Keratinocyte (primary cell): Measurements from ENCODE around the gene TFRC.
"Not testable (repeated sequence)": the region's sequence is repeated elsewhere in the genome, so short reads cannot be mapped to it uniquely, and the experiment has no call there.

Source experiments
- EZH2 ChIP-seq: IDR thresholded peaks from one replicate; pipeline ENCODE4 v1.6.1; 2012; ENCODE audit warnings: inconsistent platforms, mild to moderate bottlenecking, low read length, moderate library complexity
- TF ChIP-seq, protein P1 (sequence below), 3 experiments: IDR thresholded peaks in 1 of 3; conservative IDR thresholded peaks in 1 of 3; optimal IDR thresholded peaks in 1 of 3; 2 replicates in 2 of 3; 3 replicates in 1 of 3; pipeline versions ENCODE3 to v1.5.1; 2011; ENCODE audit warnings: low read length in 3 of 3, mild to moderate bottlenecking in 3 of 3, moderate library complexity in 2 of 3, control low read depth in 1 of 3, inconsistent platforms in 1 of 3; ENCODE audit not compliant: insufficient read depth in 2 of 3; ENCODE audit errors: extremely low read depth in 1 of 3

DNA sequence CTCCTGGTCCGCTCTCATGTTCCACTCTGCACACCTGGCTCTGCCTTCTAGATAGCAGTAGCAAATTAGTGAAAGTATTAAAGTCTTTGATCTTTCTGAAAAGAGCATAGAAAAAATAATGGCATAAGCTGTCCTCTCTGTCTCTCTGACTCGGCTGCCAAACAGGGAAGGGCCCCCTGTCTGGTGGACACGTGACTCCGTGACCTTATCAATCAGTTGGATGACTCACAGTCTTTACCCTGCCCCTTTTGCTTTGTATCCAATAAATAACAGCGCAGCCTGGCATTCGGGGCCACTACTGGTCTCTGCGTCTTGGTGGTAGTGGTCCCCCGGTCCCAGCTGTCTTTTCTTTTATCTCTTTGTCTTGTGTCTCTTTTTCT lies 59.4 kb downstream of the TFRC start:
- TF ChIP-seq, protein P1, sequence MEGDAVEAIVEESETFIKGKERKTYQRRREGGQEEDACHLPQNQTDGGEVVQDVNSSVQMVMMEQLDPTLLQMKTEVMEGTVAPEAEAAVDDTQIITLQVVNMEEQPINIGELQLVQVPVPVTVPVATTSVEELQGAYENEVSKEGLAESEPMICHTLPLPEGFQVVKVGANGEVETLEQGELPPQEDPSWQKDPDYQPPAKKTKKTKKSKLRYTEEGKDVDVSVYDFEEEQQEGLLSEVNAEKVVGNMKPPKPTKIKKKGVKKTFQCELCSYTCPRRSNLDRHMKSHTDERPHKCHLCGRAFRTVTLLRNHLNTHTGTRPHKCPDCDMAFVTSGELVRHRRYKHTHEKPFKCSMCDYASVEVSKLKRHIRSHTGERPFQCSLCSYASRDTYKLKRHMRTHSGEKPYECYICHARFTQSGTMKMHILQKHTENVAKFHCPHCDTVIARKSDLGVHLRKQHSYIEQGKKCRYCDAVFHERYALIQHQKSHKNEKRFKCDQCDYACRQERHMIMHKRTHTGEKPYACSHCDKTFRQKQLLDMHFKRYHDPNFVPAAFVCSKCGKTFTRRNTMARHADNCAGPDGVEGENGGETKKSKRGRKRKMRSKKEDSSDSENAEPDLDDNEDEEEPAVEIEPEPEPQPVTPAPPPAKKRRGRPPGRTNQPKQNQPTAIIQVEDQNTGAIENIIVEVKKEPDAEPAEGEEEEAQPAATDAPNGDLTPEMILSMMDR (optimal IDR thresholded peaks at IDR 0.05 in 1 of 3, IDR thresholded peaks at IDR 0.05 in 1 of 3, conservative IDR thresholded peaks at IDR 0.05 in 1 of 3; ENCODE audit: extremely low read depth in 1 of 3, insufficient read depth in 2 of 3, low read length in 3 of 3), result not testable (repeated sequence)
- TF ChIP-seq EZH2, result not testable (repeated sequence)
